GM18873 (cell line): ENCODE results near the gene CD9.
"Not testable (repeated sequence)": the region's sequence is repeated elsewhere in the genome, so short reads cannot be mapped to it uniquely, and the experiment has no call there.

ENCODE experiments used
- ATAC-seq: cut with Tn5 transposase; IDR thresholded peaks from one replicate; pipeline ENCODE4 v1.9.1; 2021; ENCODE audit warnings: mild to moderate bottlenecking, moderate library complexity, moderate number of reproducible peaks; ENCODE audit not compliant: unreplicated experiment, low FRiP score

The CD9 gene, protein sequence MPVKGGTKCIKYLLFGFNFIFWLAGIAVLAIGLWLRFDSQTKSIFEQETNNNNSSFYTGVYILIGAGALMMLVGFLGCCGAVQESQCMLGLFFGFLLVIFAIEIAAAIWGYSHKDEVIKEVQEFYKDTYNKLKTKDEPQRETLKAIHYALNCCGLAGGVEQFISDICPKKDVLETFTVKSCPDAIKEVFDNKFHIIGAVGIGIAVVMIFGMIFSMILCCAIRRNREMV

DNA sequence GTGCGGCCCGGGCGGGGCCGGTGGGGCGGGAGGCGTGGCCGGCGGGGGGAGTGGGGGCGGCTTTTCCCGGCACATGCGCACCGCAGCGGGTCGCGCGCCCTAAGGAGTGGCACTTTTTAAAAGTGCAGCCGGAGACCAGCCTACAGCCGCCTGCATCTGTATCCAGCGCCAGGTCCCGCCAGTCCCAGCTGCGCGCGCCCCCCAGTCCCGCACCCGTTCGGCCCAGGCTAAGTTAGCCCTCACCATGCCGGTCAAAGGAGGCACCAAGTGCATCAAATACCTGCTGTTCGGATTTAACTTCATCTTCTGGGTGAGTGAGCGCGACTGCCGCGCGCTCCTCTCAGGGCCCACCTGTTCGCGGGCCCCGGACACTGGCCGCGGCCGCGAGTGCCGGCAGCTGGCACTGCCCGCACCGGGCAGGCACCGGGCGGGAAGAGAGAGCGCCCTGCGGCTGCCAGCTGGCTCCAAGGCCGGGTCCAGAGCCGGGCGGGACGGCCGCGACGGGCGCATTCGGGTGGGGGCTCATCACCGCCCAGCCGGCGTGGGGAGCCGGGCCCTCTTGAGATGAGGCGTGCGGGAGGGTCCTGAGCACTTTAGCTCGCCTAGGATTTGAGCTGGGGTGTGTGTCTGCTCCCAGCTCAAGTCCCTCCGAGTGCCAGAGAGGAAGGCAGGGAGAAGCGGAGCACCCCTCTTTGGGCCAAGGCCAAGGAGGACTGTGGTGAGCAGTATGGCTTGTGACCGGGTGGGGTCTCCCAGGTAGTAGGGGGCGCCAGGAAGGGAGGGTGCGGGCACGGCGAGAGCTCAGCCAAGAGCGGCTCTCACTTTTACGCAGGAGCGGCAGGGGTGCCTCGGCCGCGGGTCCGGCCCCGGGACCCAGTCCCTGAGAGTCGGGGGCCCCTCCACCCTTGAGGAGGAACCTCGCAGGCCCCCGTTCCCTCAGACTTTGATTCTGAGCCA lies at the start of gene CD9:
CD9 (plus strand) TSS at position 145 of the 957 bp plus-strand sequence; CDS start at position 245, 100 bp downstream.
- ATAC-seq: no peak

DNA sequence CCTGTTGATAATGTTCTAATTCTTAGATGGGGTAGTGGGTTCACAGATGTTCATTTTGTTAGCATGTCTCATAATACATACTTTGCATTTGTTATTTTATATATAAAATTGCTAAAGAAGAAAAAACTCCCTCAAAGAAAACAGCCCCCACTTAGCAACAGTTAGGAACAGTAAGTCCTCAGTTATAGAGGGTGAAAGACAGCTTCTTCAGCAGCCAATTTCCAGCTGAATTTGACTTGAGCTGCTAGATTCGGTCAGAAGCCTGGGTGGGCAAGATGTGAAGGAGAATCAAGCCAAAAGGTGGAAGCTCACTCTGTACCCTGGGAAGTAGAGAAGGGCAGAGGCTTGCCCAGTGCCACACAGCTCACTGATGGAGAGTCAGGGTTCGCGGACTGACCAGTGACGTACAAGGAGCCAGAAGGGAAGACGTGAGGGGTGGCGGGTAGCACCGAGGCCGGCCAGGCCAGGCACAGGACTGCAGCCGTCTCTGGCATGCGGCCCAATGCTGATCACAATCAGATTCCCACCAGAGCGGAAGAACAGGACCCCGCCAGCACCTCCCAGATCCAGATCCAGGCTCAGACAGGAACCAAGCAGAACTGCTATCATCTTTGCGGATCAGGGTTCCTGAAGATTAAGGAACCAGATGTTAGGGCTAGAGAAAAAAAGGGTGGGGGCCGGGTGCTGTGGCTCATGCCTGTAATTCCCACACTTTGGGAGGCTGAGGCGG lies 45.3 kb upstream of the CD9 start:
- ATAC-seq: no peak

DNA sequence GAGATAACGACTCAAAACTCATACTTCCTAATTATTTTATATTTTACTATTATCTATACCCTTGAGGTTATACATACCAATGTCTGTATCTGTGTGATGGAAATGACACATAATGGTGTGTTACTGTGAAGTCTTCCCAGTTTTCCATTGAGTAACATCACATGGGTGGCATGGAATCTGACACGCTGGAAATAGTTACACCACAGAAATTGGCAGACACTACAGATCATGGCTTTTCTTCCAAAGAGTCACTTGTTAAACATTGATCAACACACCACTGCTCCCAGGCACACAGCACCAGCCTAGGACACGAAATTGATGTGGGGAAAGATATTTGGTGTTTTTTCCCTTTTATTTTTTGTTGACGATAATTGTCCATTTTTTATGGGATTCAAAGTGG lies 42.7 kb upstream of the CD9 start:
- ATAC-seq: no peak

DNA sequence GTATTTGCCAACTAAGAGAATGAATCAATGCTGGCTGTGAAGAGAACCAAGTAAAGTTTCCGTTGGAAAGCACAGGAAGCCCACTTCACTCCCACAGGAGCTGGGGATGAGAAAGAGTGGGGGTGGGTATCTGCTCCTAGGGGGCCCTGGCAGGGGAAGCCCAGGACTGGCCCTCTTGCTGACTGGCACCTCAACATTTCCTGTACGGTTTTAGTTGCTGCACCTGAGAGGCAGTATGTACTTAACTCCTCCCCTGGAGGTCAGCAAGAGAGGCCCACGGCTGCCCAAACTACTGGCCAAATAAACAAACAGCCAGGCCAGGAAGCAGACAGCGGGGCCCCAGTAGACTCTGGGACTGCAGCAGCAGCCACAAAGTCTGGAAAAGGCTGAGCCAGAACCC lies 41.9 kb upstream of the CD9 start:
- no peak for ATAC-seq

DNA sequence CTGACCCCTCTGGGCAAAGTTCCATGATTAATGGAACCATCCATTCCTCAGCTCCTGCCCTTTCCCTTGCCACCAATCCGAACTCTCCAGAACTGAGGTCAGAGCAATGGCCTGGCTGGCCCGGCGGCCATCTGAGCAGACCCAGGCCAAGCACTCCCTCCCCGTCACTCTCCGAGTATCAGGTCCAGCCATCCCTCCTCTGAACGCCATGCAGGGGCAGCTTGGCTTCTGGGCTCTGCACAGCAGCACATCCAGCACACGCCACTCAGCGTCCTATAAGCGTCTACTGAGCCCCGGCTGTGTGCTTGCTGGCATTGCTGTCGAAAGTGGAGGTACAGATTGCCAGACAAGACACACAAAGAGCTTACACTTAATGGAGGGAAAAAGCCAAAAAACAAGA lies 41.5 kb upstream of the CD9 start:
- no peak for ATAC-seq

DNA sequence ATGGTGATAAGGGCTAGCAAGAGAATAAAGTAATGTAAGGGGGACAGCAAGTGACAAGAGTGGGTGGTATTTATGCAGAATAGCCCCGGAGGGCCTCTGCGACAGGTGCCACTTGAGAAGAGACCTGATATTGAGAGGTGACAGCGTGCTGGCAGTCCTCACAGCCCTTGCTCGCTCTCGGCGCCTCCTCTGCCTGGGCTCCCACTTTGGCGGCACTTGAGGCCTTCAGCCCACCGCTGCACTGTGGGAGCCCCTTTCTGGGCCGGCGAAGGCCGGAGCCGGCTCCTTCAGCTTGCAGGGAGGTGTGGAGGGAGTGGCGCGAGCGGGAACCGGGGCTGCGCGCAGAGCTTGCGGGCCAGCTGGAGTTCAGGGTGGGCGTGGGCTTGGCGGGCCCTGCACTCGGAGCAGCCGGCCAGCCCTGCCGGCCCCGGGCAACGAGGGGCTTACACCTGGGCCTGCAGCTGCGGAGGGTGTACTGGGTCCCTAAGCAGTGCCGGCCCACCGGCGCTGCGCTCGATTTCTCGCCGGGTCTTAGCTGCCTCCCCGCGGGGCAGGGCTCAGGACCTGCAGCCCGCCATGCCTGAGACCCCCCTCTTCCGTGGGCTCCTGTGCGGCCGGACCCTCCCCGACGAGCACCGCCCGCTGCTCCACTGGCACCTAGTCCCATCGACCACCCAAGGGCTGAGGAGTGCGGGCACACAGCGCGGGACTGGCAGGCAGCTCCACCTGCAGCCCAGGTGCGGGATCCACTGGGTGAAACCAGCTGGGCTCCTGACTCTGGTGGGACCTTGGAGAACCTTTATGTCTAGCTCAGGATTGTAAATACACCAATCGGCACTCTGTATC lies 40.8 kb upstream of the CD9 start:
- ATAC-seq: not testable (repeated sequence)

DNA sequence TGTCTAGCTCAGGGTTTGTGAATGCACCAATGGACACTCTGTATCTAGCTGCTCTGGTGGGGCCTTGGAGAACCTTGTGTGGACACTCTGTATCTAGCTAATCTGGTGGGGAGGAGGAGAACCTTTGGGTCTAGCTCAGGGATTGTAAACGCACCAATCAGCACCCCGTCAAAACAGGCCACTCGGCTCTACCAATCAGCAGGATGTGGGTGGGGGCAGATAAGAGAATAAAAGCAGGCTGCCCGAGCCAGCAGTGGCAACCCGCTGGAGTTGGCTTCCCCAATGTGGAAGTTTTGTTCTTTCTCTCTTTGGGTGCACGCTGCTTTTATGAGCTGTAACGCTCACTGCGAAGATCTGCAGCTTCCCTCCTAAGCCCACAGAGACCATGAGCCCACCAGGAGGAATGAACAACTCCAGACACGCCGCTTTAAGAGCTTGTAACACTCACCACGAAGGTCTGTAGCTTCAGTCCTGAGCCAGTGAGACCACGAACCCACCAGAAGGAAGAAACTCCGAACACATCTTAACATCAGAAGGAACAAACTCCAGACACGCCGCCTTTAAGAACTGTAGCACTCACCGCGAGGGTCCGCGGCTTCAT lies 40.1 kb upstream of the CD9 start:
- ATAC-seq: not testable (repeated sequence)

DNA sequence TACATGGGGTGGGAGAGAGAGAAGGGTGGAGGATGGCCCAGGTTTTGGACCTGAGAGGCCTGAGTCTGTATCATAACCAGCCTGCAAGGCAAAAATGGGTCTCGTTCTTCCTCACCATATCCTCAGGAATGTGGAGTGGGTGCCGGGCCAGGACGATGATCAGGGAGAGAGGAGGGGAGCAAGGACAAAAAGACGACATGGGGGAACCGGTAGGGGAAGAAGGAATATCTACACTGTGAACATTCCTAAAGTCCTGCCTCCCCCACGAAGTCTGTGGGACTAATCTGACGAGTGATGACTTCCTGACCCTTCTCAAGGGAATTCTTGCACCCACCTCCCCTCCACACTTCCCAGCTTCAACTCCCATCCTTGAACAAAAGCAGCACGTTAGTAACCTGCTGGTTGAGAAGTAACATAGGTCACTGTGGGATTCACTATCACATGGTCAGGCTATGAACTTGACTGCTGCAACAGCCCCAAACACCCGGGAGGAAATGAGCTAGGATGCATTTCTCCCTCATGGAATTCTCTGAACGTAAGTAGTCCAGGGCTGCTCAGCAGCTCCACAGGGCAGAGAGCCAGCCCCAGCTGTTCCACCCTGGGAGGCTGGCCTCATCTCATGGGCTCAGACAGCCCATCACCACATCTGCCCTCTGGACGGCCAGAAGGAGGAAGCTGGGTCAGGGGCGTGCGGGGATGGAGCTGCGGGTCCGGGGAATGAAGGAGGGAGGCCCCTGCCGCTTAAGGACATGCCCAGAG lies 38.9 kb upstream of the CD9 start:
- no peak for ATAC-seq

DNA sequence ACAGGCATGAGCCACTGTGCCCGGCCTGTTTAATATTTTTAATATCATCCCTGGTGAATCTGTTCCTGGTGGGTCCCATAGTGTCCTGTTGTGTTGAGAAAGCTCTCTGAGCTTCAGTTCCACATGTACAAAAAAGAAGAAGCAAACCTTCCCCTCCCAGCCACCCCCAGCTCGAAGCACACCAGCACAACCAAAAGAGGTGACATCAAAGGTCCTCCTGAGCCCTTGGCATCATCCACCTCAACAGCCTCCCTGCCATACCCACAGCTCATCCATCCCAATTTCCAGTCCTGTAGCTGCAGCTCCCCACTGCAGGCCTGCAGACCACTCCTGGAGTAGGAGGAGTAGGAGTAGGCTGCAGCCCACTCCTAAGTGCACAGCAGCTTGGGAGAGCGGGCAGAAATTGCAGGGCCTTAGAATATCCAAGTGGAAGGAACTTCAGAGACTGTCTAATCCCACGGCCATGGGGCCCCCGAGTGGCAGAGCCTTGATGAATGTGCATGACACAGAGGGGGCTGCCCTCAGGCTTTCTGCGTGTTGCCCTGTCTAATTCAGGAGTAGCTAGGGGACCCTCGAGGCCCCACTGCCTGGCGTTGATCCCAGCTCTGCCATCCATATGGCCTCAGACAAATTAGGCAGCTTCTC lies 36.7 kb upstream of the CD9 start:
- no peak for ATAC-seq

DNA sequence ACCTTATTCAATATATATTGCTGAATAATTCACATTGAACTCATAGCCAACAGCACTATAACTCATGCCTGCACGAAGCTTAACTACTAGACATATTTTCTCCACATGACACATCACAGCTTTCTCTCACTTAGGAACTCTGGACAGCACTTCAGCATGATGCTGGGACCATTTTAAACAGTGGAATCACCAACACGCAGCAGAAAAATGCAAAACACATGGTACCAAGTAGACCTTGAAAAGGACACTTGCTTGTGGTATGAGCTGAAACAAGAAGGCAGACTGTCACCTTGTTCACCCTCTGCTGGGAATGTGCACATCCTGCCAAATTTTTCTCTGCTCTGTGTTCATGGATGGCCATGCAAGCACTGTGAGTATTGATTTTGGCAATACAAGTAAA lies 34.8 kb upstream of the CD9 start:
- ATAC-seq: no peak

DNA sequence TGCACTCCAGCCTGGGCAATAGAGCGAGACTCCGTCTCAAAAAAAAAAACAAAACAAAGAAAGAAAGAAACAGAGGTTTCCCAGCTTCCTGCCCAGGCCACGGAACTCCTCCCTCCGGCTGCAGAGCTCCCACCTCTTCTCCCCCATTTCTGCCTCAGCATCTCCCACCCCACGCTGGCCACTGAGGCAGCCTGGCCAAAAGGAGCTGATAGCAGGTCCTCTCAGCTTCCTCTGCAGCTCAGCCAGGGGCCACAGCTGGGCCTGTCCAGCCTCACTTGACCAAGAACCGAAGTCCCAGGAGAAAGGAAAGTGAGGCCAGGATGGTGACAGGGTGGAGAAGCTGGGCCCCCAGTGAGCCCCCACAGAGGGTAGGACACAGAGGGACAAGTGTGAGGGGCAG lies 33.4 kb upstream of the CD9 start:
- no peak for ATAC-seq

DNA sequence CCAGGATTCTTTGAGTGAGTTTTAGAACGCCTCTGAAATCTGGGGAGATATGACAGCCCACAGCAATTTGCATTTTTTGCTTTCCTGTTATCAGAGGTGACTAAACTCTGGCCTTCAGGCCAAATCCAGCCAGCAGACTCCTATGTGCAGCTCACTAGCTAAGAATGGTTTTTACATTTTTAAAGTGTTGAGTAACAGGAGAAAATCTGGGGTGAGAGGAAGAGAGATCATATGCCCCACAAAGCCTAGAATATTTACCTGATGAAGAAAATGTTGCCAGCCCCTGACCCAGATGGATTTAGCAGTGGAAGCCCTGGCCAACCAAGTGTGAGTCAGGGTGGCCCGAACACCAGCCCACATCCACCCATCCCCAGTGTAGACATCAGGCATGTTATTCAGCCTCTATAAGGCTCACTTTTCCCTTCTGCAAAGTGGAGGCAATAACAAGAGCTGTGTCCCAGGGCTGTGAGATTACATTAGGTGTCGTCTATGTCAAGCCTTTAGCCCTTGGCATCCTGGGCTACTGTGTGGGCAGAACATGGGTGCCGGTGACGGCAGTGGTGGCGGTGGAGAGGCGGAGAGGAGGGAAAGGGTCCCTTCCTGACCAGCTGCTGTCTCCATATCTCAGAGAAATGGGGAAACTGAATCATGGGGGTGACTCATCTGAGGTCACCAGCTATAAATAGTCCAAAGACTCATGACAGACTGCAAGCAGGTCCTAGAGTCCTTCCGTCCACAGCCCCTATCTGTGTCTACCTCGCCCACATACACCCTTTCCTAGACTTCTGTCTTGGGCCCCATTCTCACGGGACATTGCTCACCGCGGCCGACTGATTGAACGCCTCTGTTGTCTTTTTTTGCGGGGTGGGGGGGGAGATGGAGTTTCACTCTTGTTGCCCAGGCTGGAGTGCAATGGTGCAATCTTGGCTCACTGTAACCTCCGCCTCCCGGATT lies 32.6 kb upstream of the CD9 start:
- peak; percentile 35 for ATAC-seq

DNA sequence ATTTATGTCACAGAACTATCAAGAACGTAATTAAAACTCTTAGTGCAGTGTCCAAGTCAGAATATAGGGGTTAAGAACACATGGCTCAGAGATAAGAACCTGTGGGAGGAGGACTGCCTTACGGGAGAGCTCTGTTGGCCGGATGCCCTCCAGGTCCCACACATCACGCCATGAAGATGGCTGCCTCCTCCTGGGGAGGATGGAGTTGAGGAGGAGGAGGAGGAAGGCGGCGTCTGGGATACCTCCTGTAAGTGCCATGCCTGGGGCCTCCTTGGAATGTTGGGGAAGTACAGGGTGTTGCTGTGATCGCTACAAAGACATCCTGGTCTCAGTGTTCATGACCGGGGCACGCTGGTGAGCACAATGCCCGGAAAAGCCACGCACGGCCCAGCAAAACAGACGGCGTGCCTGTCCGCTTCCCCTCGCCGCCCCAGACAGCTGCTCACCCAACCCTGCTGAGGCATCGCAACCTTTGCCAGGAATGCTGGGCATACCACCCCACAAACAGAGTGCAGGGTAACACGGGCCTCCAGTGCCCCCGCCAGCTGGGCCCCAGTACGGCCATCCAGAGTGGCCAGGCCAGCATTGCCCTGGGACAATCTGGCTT lies 28.7 kb upstream of the CD9 start:
- no peak for ATAC-seq

DNA sequence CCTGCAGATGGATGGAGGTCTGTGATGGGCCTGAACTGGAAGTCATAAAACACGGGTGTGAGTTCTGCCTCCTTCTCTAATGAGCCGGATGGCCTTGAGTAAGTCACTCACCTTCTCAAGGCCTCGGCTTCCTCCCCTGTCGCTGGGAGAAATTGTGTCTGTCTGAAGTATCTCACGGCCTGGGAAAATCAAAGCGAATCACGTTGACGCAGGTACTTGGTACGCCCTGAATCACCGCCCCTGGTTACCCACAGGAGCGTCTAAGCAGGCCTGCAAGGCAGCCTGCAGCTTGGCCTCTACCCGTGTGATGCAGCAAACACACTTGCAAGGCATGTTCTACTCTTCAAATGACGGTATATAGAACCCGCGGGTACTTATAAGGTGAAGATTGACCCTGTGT lies 28.1 kb upstream of the CD9 start:
- ATAC-seq: no peak

DNA sequence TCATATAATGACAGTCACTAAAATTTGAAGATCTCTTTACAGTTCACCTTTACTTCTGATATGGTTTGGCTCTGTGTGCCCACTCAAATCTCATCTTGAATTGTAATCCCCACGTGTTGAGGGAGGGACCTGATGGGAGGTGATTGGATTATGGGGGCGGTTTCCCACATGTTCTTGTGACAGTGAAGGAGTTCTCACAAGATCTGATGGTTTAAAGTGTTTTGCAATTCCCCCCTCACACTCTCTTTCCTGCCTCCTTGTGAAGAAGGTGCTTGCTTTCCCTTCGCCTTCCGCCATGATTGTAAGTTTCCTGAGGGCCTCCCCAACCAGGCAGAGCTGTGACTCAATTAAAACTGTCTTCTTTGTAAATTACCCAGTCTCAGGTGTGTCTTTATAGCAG lies 27.3 kb upstream of the CD9 start:
- ATAC-seq: no peak

DNA sequence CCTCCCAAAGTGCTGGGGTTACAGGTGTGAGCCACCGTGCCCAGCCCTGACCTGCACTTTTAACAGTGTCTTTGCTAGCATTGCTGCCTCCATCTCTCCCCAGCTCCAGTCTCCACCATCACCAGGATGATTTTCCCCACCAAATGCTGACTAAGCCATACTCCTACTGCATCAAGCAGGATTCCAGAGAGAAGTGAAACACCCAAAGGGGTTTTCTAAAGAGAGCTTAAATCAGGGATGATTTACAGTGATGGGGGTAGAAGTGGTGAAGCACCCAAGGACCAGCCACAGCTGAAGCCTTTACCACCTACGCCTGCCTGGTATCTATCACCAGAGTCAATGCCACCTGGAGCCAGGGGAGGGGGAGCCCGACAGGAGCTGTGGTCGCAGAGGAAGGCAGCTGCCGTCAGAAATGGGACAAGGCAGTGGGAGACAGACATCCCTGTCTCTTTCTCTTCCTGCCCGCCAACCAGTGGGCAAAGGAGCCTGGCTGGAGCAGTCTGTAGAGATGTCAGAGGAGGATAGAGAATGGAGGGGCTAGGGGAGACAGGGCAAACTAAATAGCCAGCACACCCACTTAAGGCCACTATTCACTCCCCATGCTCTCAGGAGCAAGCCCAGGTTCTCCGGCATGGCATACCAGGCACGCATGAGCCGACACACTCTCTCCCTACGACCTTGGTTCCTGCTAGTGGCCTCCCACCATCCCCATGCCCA lies 22.4 kb upstream of the CD9 start:
- no peak for ATAC-seq
